HS-27A (cell line): Measurements from ENCODE around the gene POU6F2.
"Not testable (repeated sequence)": the region's sequence is repeated elsewhere in the genome, so short reads cannot be mapped to it uniquely, and the experiment has no call there.

Experiments used
- DNase-seq: peaks from one replicate; pipeline ENCODE4 v3.0.0-alpha.2; 2012; ENCODE audit warnings: low read depth, missing footprints

The POU6F2 gene, protein sequence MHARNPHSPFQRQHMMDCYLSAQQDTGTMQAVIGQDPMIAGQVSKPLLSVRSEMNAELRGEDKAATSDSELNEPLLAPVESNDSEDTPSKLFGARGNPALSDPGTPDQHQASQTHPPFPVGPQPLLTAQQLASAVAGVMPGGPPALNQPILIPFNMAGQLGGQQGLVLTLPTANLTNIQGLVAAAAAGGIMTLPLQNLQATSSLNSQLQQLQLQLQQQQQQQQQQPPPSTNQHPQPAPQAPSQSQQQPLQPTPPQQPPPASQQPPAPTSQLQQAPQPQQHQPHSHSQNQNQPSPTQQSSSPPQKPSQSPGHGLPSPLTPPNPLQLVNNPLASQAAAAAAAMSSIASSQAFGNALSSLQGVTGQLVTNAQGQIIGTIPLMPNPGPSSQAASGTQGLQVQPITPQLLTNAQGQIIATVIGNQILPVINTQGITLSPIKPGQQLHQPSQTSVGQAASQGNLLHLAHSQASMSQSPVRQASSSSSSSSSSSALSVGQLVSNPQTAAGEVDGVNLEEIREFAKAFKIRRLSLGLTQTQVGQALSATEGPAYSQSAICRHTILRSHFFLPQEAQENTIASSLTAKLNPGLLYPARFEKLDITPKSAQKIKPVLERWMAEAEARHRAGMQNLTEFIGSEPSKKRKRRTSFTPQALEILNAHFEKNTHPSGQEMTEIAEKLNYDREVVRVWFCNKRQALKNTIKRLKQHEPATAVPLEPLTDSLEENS

DNA sequence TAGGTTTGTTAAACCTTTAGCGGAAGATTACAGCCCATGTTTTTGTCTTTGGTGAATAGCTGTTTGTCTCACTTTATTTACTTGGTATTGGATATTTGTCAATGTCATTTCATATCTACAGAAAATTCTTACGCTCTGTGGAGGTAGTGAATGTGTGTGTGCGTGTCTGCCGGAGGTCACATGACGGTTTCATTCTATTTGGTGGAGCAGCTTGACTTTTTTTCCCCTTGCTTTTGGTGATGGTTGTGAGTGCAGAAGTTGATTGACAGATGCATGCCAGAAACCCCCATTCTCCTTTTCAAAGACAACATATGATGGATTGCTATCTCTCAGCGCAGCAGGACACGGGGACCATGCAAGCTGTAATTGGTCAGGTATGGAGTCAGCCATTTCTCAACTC, at the start of gene POU6F2:
Gene POU6F2, plus strand, starts transcription at position 225 of the 400 bp plus-strand sequence. Its CDS starts 45 bp downstream, at position 270.
- DNase-seq: no peak

DNA sequence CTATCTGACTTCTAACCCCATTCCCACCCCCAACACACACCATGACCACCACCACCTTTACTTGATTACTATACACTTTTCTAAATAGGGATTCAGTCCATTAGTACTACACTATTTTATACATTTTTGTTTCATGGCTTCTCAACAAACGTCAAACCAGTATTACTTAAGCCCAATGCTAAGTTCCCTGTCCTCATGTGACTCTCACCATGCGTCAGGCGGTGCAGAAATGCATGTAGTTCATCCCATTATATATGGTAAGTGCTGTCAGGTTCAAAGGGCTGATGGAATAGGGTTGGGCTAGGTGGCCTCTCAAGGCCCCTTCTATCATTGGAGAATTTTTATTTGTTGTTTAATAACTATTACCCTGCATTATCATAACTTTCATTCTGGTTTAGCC, 49.2 kb upstream of the POU6F2 start:
- DNase-seq: no peak

DNA sequence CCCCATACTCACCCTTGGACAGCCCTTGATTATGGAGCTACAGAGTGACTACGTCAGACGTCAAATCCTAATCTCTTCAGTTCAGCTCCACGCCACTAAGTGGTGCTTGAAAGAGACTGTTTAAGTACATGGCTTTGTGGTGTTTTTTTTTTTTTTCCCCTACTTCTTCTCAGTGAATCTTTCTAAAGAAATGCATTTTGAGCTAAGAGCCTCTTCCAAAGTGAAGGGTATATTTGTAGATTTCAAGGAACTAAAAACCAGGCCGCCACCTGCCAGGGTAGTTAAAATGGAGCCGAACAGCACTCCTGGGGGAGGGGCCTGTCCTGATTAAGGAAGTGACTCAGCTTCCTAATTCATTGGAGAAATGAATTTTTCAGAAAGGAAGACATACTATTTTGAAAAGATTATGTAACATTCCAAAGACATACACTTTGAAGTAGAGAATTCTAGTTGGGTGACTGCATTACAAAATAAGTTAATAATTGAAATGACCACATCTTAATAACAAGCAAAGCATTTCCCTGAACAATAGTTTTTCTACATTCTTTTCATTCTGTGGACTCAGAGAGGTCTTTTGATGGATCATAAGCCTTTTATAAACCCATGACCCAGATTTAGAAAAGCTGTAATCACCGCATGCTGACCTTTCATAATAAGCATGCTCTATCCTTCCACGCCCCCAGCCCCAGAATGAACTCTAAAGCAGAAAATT, 48.1 kb upstream of the POU6F2 start:
- DNase-seq: no peak

DNA sequence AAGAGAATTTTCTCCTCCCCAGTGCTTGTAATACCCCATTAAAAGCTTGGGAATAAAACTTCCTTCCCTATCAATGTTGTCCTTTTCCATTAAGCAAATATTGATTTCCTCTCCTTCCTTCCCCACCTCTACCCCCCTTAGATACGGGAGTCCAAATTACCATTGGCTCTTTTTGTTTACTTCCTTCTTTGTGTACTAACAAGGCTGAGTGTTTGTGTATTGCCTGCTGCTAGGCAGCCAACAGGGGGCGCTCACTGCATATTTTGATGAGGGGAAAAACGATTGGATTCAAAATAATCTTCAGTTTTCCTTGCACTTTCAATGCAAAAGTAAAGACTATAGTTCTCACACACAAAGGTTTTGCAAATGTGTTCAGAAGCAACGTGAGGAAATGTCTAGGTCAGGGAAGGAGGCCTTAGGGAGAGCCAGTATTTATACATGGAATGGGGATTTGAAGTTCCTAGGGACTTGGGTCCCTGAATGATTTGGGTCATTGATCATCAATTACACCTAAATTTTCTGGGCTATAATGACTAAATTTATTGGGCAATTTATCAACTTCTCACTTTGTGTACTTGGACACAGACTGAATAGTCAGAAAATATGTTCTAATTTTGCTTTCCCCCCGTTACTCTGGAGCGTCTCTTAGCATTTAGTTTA, 45.1 kb upstream of the POU6F2 start:
- DNase-seq: no peak

DNA sequence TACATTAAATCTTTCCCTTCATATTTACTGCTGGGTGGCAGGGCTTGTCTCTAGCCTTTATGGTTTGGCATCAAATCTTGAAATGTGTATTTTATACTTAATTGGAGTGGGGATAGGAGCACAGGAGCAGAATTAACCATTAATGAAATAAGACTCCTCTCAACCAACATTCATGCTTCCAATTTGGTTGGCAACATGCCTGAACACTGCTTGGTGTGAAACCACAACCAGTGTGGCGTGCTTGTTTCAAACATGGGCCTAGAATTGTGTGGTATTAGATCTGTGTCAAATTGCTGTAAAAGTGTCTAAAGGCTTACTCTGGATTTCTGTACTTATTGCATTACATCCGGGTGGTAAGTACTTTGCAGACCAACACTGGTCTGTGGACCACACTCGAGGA, 43.7 kb upstream of the POU6F2 start:
- DNase-seq: no peak

DNA sequence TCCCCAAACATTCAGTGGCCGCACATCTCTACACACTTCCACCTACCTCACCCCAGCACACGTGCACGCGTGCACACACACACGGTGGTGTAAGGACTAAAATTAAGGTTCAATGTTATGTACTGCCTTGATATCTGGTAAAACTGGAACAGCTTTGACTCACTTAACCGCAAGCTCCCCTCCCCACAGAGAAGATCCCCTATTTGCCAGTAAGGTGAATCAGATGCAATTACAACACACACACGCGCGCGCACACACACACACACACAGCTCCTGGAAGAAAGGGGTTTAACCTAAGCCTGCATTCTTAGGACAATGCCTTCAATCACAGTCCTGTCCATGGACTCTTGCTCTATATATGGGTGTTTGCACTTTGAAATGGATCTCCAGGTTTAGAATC, 43.2 kb upstream of the POU6F2 start:
- DNase-seq: no peak

DNA sequence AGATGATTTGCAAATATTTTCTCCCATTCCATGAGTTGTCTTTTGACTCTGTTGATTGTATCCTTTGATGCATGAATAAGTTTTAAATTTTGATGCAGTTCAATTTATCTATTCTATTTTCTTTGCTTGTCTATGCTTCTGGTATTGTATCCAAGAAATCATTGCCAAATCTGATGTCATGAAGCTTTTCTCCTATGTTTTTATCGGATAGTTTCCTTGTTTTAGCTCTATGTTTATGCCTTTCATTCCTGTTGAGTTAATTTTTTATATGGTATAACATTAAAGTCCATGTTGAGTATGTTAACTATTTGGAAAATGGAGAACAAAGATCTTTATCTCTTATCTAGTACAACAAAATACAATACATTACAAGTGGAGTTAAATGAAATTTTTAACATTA, 41.1 kb upstream of the POU6F2 start:
- no peak for DNase-seq

DNA sequence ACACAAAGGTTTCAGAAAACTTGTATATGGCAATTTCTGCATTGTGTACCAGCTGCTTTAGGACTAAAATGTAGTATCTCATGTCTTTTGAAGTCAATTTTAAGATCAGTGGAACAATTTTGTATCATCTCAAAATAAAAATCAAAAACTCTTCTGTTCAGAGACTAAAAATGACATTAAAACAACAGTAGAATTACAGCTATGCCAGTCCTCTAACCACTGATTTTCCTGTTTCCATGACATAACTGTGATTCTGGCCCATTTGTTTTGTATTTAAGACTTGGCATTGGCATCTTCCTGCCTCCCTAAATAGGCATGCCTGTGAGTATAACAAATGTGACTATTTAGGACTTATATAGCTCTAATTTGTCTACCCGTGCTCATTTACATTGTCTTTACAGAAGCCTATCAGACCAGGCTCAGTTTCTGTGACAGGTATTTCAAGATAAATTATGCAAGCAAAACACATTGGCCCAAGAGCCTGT, 39.7 kb upstream of the POU6F2 start:
- no peak for DNase-seq

DNA sequence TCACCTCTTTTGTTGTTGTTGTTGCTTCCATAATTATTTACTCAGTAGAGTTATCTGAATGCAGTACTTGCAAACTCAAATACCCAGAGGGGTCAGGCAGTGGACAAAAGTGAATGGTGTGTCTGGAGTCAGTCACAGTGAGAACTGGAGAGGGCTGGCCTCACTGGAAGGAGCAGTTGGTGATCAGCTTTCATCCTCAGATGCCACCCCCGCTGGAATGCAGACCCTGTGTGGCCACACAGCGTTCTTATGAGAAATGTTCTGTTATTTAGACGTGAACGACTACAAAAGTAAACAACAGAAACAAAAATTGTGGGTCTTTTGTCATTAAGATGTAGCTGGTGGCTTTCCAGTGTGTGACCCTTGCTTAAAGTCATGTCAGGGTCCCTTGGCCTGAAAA, 39.1 kb upstream of the POU6F2 start:
- DNase-seq: no peak

DNA sequence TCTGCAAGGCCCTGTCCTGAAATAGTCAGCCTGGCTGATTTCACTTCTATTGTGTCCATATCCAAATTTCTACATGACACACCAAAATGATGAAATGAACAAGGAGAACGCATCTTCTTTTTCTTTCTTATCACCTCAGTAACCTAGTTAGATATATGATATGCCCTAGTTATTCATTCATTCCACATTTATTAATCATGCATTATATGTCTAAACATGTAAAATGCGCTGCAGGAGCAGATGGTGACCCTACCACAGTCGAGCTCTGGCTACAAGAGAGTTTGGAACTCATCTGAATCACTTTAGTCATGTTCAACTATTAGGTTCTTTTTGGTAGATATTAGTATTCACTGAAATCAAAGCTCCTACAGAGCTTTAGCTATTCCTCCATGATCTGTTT, 36.9 kb upstream of the POU6F2 start:
- no peak for DNase-seq

DNA sequence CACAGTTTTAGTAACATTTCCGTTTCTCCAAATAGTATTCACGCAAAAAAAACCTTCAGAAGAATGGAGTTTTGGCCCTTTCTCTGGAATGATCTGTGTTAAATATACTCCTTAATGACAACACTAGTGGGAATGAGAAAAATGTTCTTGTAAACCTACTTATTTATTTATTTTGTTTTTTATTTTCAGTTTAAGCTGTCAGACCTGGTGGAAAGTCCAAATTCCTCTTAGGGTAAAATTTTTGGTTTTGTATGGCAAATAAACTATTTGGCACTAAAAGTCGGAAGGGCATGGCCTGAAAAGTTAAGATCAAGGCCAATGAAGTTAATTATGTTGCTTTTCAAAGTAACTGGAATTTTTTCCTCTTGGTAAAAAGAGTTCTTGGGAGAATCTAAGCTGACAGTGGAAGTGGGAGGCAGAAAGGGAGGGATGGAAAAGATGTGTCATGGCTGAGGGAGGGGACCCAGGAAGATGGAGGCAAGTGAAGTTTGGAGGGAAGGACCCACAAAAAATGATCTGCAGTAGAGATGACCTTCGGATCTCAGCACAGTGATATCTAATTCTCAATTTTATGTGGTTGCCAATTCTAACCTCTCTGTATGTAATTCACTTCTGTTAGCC, 35.2 kb upstream of the POU6F2 start:
- no peak for DNase-seq

DNA sequence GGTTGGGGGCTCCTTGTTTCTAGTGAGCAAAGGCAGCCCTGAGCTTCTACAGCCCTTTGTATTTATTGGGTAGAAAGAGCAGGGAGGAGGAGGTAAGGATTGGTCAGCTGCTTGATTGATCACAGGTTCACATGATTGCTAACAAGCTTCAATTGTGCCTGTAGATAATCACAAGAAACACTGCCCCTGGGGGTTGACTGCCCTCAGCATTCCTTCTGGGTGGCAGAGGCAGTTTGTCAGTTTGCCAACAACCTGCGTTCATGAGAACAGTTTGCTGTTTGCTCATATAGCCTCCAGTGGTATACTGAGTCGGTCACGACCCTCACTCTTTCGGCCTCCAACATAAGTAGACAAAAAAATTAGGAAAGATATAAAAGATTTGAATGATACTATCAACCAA, 30.2 kb upstream of the POU6F2 start:
- DNase-seq: not testable (repeated sequence)

DNA sequence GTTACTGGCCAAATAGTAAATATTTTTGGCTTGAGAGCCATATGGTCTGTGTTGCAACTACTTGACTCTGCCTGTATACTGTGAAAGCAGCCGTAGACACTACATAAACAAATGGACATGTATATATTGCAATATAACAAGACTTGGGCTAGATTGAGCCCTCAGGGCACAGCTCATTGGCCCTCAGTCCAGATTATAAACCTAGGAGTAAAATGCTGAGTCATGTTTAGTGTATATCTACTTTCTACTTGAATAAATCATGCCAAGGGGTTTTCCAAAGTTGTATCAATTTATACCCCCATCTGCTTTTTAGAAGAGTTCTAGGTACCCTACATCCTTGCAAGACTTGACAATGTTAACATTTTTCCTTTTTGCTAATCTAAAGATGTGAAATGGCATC, 27.4 kb upstream of the POU6F2 start:
- DNase-seq: no peak

DNA sequence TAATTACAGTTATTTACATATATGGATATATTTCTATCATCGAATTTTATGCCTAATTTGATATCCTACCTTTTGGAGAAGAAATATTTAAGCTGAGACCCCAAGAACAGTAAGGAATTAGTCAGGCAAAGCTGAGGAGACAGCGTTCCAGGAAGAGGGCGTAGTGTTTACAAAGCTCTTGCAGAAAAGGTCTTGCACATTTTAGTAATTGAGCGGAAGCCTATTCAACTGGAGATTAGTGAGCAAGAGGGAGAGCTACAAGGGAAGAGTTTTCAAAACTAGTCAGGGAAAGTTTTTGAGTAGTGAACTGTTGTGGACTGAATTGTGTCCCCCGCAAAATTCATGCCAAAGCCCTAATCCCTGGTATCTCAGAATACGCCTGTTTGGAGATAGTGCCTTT, 26.5 kb upstream of the POU6F2 start:
- DNase-seq: no peak

DNA sequence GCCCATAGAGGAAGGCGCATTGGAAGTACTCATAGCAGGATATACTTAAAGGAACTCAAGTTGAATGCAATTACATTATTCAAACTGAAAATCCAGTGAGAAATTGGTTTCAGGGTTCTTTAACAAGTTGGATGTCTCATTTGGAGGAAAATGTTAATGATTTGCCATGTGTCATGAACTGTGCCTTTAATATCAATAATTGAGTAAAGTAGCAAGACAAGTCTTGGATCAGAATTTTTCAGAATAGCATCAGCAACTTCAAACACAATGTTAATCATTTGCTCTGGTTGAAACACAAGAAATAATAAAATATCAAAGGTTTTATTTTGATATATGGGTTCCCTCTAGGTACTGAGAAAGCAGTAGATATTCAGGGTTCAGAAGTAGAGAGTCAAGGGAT, 24.5 kb upstream of the POU6F2 start:
- no peak for DNase-seq

DNA sequence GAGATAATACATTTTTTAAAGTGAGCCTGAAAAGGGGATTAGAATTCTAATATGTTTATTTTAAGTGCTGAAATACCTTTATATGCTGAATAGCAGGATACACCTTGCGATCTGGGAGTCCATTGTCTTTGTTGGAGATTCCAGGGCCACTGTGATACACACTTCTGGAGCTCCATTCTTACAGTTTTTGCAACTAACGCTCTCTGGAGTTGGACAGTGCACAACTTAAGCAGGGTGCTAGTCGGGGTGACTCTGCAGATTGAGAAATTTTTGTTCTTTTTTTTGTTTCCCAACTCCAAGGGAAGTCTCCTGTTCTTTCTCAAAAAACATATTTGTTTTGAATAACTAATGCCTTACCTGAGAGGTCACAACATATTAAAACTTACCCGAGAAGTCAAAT, 23.7 kb upstream of the POU6F2 start:
- DNase-seq: no peak

DNA sequence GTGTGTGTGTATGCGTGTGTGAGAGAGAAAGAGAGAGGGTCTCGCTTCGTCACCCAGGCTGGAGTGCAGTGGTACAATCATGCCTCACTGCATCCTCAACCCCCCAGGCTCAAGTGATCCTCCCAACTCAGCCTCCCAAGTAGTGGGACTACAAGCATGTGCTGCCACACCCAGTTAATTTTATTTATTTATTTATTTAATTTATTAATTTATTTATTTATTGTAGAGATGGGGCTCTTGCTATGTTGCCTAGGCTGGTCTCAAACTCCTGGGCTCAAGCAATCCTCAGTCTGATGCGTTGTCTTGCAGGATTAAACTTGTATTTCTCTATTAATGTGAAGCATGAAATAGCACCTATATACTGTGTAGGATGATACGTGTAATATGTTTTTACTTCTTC, 21.8 kb upstream of the POU6F2 start:
- no peak for DNase-seq

DNA sequence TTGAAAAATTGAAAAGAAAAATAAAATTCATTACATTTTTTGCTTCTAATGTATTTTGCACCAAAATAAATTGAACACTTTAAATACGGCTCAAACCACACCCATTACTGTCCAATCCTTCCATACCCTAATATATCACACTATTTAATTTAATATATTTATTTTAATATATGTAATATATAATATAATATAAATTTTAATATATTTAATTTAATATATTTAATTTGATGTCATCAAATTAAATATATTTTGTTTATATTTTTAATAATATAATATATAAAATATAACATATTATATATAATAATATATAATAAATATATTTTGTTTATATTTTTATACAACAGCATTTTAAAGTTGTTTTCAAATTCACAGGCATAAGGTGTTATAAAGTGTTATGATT, 15.7 kb upstream of the POU6F2 start:
- DNase-seq: no peak

DNA sequence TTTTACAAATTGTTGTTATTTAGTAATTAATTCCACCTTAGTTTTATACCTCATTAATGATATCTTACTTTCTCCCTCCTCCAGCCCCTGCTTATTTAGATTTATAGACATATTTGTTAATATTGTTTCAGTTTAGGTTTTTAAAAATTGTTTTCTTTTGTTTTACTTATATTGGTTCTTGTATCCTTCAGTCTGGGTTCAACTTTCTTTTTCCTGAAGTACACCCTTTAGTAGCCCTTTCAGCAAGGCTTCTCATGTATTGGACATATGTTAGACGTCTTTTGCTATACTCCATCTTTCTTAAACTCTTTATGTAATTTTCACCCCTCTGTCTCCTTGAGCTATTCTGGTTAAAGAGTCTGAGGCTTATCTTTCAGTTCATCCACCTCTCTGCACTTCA, 12.8 kb upstream of the POU6F2 start:
- no peak for DNase-seq

DNA sequence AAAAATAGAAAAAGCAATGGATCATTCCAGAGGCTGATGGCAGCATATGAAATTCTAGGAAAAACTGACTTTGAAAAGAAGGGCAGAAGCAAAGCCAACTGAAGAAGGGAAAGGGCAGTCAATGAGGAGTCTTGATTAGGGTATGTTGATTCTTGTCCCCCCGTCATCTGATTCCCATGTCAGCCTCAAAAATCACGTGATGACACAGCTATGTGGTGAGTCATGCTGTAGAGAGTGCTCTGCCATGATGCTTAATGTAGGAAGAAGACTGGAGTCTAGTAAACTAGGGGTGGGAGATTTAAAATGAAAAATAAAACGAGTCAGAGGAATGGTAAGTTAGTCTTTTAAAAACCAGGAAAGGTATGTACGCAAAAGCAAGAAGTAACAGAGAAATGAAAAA, 3.9 kb upstream of the POU6F2 start:
- no peak for DNase-seq

DNA sequence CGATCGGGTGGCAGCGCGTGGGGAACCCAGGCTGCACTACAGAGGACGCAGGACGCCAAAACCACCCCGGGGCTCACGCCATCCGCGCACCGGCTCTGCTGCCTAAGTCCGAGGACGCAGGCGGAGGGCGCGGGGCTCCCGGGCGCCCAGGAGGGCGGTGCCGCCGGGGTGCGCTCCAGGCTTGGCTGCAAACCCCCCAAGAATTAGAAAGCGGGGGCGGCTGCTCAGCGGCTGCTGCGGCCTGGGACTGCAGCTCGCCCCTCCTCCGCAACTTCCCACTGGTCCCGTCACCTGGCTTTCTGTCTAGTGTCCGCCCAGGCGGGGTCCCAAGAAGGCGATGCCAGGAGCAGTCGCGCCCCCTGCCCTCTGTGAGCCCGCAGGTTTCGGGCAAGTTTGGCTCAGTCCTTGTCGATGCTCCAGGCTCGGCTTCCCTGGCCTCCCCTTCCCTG, 1.7 kb upstream of the POU6F2 start:
- no peak for DNase-seq

DNA sequence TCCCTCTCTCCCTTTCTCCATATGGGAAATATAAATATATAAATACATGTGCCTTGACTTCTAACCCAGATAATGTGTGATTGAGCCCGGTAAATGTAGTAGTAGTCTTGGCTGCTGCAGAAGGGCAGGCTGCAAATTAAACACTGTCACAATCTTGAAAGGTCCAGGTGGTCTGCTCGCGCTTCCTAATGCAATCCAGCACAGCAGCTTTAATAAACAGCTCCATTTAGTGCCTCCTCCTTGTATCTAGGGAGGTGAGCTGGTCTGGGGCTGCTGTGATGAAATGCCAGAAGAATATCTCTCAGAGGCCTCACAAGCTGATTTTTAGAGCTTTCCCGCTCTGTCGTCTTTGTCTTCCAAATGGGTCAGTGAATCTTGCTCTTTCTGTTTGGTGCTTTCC, 782 bp downstream of the POU6F2 start:
- DNase-seq: no peak
